ENCODE results near the gene HNRNPUL1. TPM values are rescaled to one million over a fixed set of nuclear protein-coding genes. Genes with fewer than 3 reads are reported as not detected.

The HNRNPUL1 gene
- total and polyA plus RNA-seq, 9 of the 15 experiments (the other 6 are each of a cell fraction or from before 2014, with no cell fraction given) = 7.3 to 211 (median 85.0) TPM

DNA sequence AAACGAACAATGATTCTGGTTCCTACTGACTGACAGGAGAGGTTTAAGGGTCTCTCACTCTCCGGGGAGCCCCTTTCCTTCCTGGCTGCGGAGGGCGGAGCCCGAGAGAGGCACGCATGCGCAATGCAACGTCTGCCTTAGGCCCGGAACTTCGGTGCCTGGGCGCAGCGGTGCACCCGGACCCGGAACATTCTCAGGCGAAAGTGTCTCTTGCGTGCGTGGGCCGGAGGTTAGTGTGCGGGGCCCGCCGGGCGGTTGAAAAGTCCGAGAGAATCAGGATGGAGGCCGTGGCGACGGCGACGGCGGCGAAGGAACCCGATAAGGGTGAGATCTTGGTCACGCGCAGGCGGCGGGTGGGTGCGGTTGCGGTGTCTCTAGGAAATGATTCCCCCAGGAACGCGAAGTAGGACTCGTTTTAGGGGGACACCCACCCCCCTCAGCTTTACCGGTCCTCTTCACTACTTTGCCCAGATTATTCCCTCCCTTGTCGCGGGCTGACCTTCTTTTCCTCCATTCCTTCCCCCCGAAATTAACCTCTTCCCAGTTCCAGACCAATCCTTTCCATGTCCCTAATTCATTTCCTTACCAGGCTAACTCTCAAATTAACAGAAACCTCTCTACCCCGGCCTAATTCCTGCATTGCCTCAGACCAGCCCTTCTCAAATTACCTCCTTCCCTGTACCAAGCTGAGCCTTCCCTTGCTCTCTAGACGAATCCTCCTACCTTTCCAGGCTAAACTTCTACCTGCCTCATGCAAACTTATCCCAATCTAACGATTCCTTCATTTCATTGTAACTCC lies 46.1 kb downstream of the HNRNPUL1 start, which contains the start of gene CCDC97 (continued):
- TF ChIP-seq, protein P1, sequence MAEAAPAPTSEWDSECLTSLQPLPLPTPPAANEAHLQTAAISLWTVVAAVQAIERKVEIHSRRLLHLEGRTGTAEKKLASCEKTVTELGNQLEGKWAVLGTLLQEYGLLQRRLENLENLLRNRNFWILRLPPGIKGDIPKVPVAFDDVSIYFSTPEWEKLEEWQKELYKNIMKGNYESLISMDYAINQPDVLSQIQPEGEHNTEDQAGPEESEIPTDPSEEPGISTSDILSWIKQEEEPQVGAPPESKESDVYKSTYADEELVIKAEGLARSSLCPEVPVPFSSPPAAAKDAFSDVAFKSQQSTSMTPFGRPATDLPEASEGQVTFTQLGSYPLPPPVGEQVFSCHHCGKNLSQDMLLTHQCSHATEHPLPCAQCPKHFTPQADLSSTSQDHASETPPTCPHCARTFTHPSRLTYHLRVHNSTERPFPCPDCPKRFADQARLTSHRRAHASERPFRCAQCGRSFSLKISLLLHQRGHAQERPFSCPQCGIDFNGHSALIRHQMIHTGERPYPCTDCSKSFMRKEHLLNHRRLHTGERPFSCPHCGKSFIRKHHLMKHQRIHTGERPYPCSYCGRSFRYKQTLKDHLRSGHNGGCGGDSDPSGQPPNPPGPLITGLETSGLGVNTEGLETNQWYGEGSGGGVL (CRISPR knock-in tag; IDR thresholded peaks at IDR 0.05) = no peak
- TF ChIP-seq, protein P2, sequence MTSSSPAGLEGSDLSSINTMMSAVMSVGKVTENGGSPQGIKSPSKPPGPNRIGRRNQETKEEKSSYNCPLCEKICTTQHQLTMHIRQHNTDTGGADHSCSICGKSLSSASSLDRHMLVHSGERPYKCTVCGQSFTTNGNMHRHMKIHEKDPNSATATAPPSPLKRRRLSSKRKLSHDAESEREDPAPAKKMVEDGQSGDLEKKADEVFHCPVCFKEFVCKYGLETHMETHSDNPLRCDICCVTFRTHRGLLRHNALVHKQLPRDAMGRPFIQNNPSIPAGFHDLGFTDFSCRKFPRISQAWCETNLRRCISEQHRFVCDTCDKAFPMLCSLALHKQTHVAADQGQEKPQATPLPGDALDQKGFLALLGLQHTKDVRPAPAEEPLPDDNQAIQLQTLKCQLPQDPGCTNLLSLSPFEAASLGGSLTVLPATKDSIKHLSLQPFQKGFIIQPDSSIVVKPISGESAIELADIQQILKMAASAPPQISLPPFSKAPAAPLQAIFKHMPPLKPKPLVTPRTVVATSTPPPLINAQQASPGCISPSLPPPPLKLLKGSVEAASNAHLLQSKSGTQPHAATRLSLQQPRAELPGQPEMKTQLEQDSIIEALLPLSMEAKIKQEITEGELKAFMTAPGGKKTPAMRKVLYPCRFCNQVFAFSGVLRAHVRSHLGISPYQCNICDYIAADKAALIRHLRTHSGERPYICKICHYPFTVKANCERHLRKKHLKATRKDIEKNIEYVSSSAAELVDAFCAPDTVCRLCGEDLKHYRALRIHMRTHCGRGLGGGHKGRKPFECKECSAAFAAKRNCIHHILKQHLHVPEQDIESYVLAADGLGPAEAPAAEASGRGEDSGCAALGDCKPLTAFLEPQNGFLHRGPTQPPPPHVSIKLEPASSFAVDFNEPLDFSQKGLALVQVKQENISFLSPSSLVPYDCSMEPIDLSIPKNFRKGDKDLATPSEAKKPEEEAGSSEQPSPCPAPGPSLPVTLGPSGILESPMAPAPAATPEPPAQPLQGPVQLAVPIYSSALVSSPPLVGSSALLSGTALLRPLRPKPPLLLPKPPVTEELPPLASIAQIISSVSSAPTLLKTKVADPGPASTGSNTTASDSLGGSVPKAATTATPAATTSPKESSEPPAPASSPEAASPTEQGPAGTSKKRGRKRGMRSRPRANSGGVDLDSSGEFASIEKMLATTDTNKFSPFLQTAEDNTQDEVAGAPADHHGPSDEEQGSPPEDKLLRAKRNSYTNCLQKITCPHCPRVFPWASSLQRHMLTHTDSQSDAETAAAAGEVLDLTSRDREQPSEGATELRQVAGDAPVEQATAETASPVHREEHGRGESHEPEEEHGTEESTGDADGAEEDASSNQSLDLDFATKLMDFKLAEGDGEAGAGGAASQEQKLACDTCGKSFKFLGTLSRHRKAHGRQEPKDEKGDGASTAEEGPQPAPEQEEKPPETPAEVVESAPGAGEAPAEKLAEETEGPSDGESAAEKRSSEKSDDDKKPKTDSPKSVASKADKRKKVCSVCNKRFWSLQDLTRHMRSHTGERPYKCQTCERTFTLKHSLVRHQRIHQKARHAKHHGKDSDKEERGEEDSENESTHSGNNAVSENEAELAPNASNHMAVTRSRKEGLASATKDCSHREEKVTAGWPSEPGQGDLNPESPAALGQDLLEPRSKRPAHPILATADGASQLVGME (CRISPR knock-in tag; IDR thresholded peaks at IDR 0.05) = no peak
- TF ChIP-seq TARDBP (IDR thresholded peaks at IDR 0.05) (peak; percentile 86; the same call in 1 of the 2 replicates), GTF2A2 (tag; IDR thresholded peaks at IDR 0.05) (peak; percentile 89), RBM34 (IDR thresholded peaks at IDR 0.05; ENCODE audit: borderline replicate concordance, insufficient read depth, low read length) (no peak), RBBP5 (IDR thresholded peaks at IDR 0.05; ENCODE audit: borderline replicate concordance, insufficient read depth, low read length, poor library complexity, severe bottlenecking) (peak; percentile 96), RAD51 (IDR thresholded peaks at IDR 0.05; ENCODE audit: borderline replicate concordance, low read depth) (peak; percentile 55; the same call in 1 of the 2 replicates), ZNF282 (CRISPR knock-in tag; IDR thresholded peaks at IDR 0.05) (no peak), HOXB6 (CRISPR knock-in tag; IDR thresholded peaks at IDR 0.05; ENCODE audit: borderline replicate concordance) (no peak)

Data from K562 (cell line).